Measurements from ENCODE around the gene COMTD1. TPM values are rescaled to one million over a fixed set of nuclear protein-coding genes. Genes with fewer than 3 reads are reported as not detected.

COMTD1 gene
- 4.5 TPM for polyA plus RNA-seq (2013)

DNA sequence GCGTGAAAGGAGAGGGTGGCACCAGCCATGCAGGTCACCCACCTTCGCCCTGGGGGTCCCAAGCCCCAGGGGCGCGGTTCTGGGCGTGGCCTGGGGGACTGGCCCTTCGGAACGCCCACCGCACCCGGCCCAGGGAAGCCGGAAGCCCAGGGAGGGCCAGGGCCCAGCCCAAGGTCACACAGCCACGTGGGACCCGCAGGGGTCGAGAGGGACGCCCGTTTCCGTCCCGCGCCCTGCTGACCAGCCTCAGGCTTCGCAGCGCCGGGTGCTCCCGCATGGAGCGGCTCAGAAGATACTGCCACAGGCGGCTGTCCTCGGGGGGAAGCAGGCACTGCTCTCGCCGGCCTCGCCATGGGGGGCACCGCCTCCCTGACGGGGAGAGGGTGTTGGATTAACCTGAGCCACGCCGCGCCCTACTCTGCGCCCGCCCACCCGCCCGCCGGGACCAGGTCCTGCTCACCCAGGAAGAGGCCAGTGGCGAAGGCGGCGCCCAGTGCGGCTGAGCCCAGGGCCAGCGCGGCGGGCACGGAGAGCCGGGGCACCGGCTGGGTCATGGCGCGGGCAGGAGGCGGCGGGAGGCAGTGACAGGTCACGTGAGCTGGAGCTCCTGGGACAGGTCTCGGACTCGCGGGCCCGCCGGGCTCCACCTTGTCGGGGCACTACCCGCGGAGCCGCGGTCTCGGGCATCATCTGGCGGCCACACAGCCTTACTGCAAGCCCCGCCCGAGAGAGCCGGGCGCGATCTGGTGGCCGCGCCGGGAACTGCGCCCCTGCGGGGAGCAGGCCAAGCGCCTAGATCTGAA is at the start of gene COMTD1:
COMTD1 (minus strand) TSS at position 583 of the 803 bp plus-strand sequence; CDS start at position 554, 29 bp downstream.
- H3K27ac ChIP-seq (ENCODE audit: insufficient read depth in 1 of 2, low read depth in 1 of 2, low read length in 2 of 2, poor library complexity in 1 of 2, severe bottlenecking in 2 of 2), result peak within 1 kb of the TSS in 1 of 2 experiments; percentile 43
- H3K4me3 ChIP-seq (ENCODE audit: control insufficient read depth in 1 of 7, extremely low read depth in 1 of 7, insufficient read depth in 4 of 7, low read depth in 2 of 7, low read length in 6 of 7), result peak within 1 kb of the TSS; percentile 50 to 86 (median 78)
- peaks cover 4 to 24% (median 20%) of the 10 kb centered on the region in 4 experiments for H3K36me3 ChIP-seq (ENCODE audit: control insufficient read depth in 4 of 4, insufficient read depth in 4 of 4, low read length in 3 of 4)
- peaks cover 0 to 22% (median 16%) of the 10 kb centered on the region in 4 experiments for H3K4me1 ChIP-seq (ENCODE audit: control extremely low read depth in 1 of 4, control insufficient read depth in 4 of 4, insufficient read depth in 4 of 4, low read length in 3 of 4)
- WGBS (ENCODE audit: insufficient coverage), result under 1% methylated on average over 54 of the region's 76 CpGs
- CTCF ChIA-PET, result interaction anchor here (0.6 to 2.7 kb wide), 18 partner anchors 10 to 992 kb away, joined by 3 to 13 read pairs (median 3); partner anchors contain the start of gene VDAC2
- DNase-seq, result peak; percentile 87 to 92 (median 89)
- POLR2A ChIA-PET, result no interaction called here
- H3K9me3 ChIP-seq (ENCODE audit: control extremely low read depth in 1 of 5, control insufficient read depth in 4 of 5, insufficient read depth in 2 of 5, low read depth in 1 of 5, low read length in 4 of 5), result no peaks in the 10 kb centered on the region
- H3K27me3 ChIP-seq (replicated peaks in 2 of 5; ENCODE audit: control insufficient read depth in 4 of 5, insufficient read depth in 5 of 5, low read length in 4 of 5), result no peaks in the 10 kb centered on the region

DNA sequence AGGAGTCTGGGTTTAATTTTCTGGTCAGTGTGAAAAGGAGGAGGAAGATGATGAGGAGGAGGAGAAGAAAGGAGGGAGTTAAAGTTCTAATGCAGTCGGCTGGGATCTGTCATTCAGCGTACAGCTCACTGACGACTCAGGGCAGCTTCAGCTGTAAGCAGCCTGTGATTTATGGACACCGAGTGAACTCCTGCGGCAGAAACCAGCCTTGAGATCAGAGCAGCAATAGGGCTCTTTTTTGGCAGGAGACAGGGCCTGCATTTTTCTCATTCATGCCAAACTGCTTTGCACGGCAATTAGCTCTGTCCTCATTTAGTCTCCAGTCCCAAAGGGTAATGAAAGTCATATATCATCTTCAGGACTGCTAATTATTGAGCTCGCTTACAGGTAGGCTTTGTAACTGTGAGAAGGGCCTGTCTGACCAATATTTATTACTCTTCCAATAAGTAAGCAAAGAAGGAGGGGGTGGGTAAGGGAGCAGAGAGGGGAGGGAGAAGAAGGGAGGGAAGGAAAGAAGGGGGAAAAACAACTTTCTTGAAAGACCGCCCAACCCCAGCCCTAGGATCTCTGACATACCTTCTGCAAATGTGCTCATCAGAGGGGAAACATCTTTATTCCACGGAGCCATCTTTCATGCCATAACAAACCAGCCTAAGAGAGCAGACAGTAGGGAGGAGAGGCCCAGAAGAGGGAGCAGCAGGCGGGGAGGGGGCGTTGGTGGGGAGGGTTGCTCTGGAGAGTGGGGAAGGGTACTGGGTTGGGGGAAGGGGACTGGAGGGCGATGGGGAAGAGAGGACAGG is 48.1 kb upstream of the COMTD1 start:
- H3K36me3 ChIP-seq (ENCODE audit: control insufficient read depth in 4 of 4, insufficient read depth in 4 of 4, low read length in 3 of 4), result no peaks in the 10 kb centered on the region
- H3K4me1 ChIP-seq (ENCODE audit: control extremely low read depth in 1 of 4, control insufficient read depth in 4 of 4, insufficient read depth in 4 of 4, low read length in 3 of 4), result peaks cover 0 to 10% (median 2%) of the 10 kb centered on the region in 4 experiments
- ChIA-PET POLR2A (no interaction called here), CTCF (interaction anchor here (1.7 kb wide), 1 partner anchor 11 kb away, joined by 8 read pairs; no protein-coding TSS in a partner anchor)
- no peaks in the 10 kb centered on the region for H3K9me3 ChIP-seq (ENCODE audit: control extremely low read depth in 1 of 5, control insufficient read depth in 4 of 5, insufficient read depth in 2 of 5, low read depth in 1 of 5, low read length in 4 of 5)
- H3K27me3 ChIP-seq (replicated peaks in 2 of 5; ENCODE audit: control insufficient read depth in 4 of 5, insufficient read depth in 5 of 5, low read length in 4 of 5), result peaks cover 0 to 9% (median 0%) of the 10 kb centered on the region in 5 experiments
- peak in 2 of 3 donors; percentile 49 to 73 for DNase-seq
- H3K4me3 ChIP-seq (ENCODE audit: control insufficient read depth in 1 of 7, extremely low read depth in 1 of 7, insufficient read depth in 4 of 7, low read depth in 2 of 7, low read length in 6 of 7), result no peak overlapping the region
- no peak overlapping the region for H3K27ac ChIP-seq (ENCODE audit: insufficient read depth in 1 of 2, low read depth in 1 of 2, low read length in 2 of 2, poor library complexity in 1 of 2, severe bottlenecking in 2 of 2)
- WGBS (ENCODE audit: insufficient coverage), result 2% methylated on average over 6 of the region's 12 CpGs

DNA sequence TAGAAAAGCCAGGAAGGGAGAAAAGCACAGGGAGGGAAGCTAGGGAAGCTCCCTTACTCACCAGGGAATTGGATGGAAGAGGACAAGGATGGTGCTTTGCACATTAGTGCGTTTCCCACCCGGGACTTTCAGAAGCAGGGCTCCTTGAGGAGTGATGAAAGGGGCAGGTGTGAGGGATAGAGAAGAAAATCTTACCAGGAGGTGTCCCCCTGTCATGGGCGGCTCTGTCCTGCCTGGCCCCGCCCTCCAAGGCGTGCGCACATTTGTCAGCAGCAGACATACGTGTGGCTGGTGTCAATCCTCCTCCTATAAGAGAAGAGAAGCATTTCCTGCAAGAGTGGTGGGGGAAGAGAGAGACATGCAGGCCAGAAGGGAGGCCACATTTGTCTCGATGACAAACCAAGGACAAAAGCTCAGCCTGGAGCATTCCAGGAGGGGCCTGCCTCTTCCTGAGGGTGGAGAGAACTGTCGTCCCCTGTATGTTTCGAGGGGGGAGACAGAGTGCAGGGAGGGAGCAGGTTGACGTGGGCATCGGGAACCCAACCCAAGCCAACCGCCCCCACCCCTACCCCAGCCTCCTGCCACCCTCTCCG is 47.4 kb upstream of the COMTD1 start:
- ChIA-PET POLR2A (no interaction called here), CTCF (interaction anchor here (1.7 kb wide), 1 partner anchor 12 kb away, joined by 8 read pairs; no protein-coding TSS in a partner anchor)

DNA sequence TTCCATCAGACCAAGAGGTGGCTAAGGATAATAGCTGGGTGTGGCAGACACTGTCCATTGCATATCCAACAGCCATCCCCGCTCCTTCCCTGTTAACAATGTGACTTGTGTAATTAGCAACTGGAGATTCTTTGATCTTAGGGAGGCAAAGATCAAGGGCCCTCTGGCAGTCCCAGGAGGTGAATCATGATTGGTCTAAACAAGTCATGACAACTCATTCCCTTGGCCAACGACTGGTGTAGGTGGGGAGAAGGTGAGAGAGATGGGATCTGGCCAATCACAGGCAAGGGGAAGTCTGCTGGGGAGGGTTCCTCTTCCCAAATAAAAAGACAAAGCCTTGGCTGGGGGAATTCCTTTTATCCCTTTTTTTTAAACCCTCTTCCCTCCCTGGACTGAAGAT is 46.2 kb upstream of the COMTD1 start:
- no peaks in the 10 kb centered on the region for H3K9me3 ChIP-seq (ENCODE audit: control extremely low read depth in 1 of 5, control insufficient read depth in 4 of 5, insufficient read depth in 2 of 5, low read depth in 1 of 5, low read length in 4 of 5)
- DNase-seq, result no peak
- H3K4me1 ChIP-seq (ENCODE audit: control extremely low read depth in 1 of 4, control insufficient read depth in 4 of 4, insufficient read depth in 4 of 4, low read length in 3 of 4), result peaks cover 0 to 10% (median 2%) of the 10 kb centered on the region in 4 experiments
- 93% methylated on average over 2 of the region's 2 CpGs for WGBS (ENCODE audit: insufficient coverage)
- H3K36me3 ChIP-seq (ENCODE audit: control insufficient read depth in 4 of 4, insufficient read depth in 4 of 4, low read length in 3 of 4), result no peaks in the 10 kb centered on the region
- ChIA-PET CTCF (interaction anchor here (1.6 kb wide), 1 partner anchor 14 kb away, joined by 4 read pairs; no protein-coding TSS in a partner anchor), POLR2A (no interaction called here)
- peaks cover 0 to 8% (median 0%) of the 10 kb centered on the region in 5 experiments for H3K27me3 ChIP-seq (replicated peaks in 2 of 5; ENCODE audit: control insufficient read depth in 4 of 5, insufficient read depth in 5 of 5, low read length in 4 of 5)
- H3K4me3 ChIP-seq (ENCODE audit: control insufficient read depth in 1 of 7, extremely low read depth in 1 of 7, insufficient read depth in 4 of 7, low read depth in 2 of 7, low read length in 6 of 7), result no peak overlapping the region
- no peak overlapping the region for H3K27ac ChIP-seq (ENCODE audit: insufficient read depth in 1 of 2, low read depth in 1 of 2, low read length in 2 of 2, poor library complexity in 1 of 2, severe bottlenecking in 2 of 2)

More for the DNA sequence above, 47.4 kb upstream of the COMTD1 start:
- Histone ChIP-seq H3K4me3 (ENCODE audit: control insufficient read depth in 1 of 7, extremely low read depth in 1 of 7, insufficient read depth in 4 of 7, low read depth in 2 of 7, low read length in 6 of 7) (no peak overlapping the region), H3K36me3 (ENCODE audit: control insufficient read depth in 4 of 4, insufficient read depth in 4 of 4, low read length in 3 of 4) (no peaks in the 10 kb centered on the region), H3K9me3 (ENCODE audit: control extremely low read depth in 1 of 5, control insufficient read depth in 4 of 5, insufficient read depth in 2 of 5, low read depth in 1 of 5, low read length in 4 of 5) (no peaks in the 10 kb centered on the region), H3K4me1 (ENCODE audit: control extremely low read depth in 1 of 4, control insufficient read depth in 4 of 4, insufficient read depth in 4 of 4, low read length in 3 of 4) (peaks cover 0 to 10% (median 2%) of the 10 kb centered on the region in 4 experiments), H3K27ac (ENCODE audit: insufficient read depth in 1 of 2, low read depth in 1 of 2, low read length in 2 of 2, poor library complexity in 1 of 2, severe bottlenecking in 2 of 2) (no peak overlapping the region), H3K27me3 (replicated peaks in 2 of 5; ENCODE audit: control insufficient read depth in 4 of 5, insufficient read depth in 5 of 5, low read length in 4 of 5) (peaks cover 0 to 9% (median 0%) of the 10 kb centered on the region in 5 experiments)
- DNase-seq, result no peak
- 61% methylated on average over 7 of the region's 14 CpGs for WGBS (ENCODE audit: insufficient coverage)

DNA sequence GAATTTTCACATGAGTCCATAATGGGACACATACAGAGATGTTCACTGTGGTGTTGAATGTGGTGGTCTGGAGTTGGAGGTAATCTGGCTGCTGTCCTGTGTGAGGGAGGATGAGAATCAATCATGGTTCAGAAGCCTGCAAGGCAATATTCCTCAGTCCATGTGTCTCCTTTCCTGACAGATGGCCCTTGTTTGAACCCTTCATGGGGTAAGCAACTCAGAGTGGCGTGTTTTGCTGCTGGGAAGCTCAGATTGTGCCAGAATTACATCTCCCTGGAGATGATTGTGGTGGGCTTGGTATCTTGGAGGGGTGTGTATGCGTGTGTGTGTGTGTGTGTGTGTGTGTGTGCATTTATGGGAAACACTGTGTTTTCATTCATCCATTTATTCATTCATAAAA is 44.5 kb upstream of the COMTD1 start:
- H3K4me1 ChIP-seq (ENCODE audit: control extremely low read depth in 1 of 4, control insufficient read depth in 4 of 4, insufficient read depth in 4 of 4, low read length in 3 of 4), result peaks cover 0 to 23% (median 6%) of the 10 kb centered on the region in 4 experiments
- peaks cover 0 to 7% (median 0%) of the 10 kb centered on the region in 5 experiments for H3K27me3 ChIP-seq (replicated peaks in 2 of 5; ENCODE audit: control insufficient read depth in 4 of 5, insufficient read depth in 5 of 5, low read length in 4 of 5)
- no peak overlapping the region for H3K27ac ChIP-seq (ENCODE audit: insufficient read depth in 1 of 2, low read depth in 1 of 2, low read length in 2 of 2, poor library complexity in 1 of 2, severe bottlenecking in 2 of 2)
- H3K4me3 ChIP-seq (ENCODE audit: control insufficient read depth in 1 of 7, extremely low read depth in 1 of 7, insufficient read depth in 4 of 7, low read depth in 2 of 7, low read length in 6 of 7), result no peak overlapping the region
- no peaks in the 10 kb centered on the region for H3K36me3 ChIP-seq (ENCODE audit: control insufficient read depth in 4 of 4, insufficient read depth in 4 of 4, low read length in 3 of 4)
- POLR2A ChIA-PET, result no interaction called here
- WGBS (ENCODE audit: insufficient coverage), result 100% methylated on average over 1 of the region's 2 CpGs
- CTCF ChIA-PET, result interaction anchor here (1.6 kb wide), 1 partner anchor 13 kb away, joined by 4 read pairs; no protein-coding TSS in a partner anchor
- H3K9me3 ChIP-seq (ENCODE audit: control extremely low read depth in 1 of 5, control insufficient read depth in 4 of 5, insufficient read depth in 2 of 5, low read depth in 1 of 5, low read length in 4 of 5), result no peaks in the 10 kb centered on the region
- no peak for DNase-seq

DNA sequence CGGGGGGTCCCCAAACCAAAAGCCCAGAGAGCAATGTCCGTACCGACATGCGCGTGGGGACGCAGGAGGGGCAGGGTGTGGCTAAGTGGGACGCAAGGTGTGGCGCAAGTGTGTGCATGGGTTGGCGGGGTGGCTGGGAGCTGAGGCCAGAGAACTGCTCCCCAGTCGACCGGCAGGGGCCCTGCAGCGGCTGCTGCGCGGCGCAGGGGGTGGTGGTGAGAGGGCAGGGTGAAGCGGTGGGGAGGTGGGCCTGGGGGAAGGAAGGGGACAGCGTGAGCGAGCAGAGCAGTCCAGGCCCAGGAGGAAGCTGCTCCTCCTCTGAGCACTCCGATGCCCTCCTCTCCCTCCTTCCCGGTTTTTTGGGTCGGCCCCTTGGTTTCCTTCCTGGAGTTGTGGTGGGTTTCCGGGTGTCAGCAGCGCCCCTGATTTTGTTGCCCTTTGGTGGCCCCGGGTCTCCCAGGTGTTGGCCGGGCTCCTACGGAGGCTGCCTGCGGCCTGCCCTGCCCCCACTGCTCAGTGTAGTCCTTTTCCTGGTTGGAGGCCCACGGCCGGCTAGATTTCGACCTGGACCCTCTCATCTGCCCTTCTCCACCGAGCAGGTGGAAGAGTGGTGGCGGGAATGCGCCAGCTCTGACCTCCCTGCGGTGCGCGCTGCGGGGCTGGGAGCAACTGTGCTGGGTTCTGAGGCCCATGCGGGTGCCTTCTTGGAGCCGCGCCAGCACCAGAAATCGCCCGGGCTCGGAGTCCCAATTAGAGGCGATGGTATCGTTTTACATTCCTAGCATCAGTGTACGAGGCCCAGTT is 40.5 kb upstream of the COMTD1 start:
- no peaks in the 10 kb centered on the region for H3K9me3 ChIP-seq (ENCODE audit: control extremely low read depth in 1 of 5, control insufficient read depth in 4 of 5, insufficient read depth in 2 of 5, low read depth in 1 of 5, low read length in 4 of 5)
- WGBS (ENCODE audit: insufficient coverage), result 64% methylated on average over 29 of the region's 46 CpGs
- peak overlapping the region in 5 of 7 experiments; percentile 10 to 63 (median 25) for H3K4me3 ChIP-seq (ENCODE audit: control insufficient read depth in 1 of 7, extremely low read depth in 1 of 7, insufficient read depth in 4 of 7, low read depth in 2 of 7, low read length in 6 of 7)
- peaks cover 0 to 13% (median 4%) of the 10 kb centered on the region in 4 experiments for H3K4me1 ChIP-seq (ENCODE audit: control extremely low read depth in 1 of 4, control insufficient read depth in 4 of 4, insufficient read depth in 4 of 4, low read length in 3 of 4)
- no peaks in the 10 kb centered on the region for H3K27me3 ChIP-seq (replicated peaks in 2 of 5; ENCODE audit: control insufficient read depth in 4 of 5, insufficient read depth in 5 of 5, low read length in 4 of 5)
- no peaks in the 10 kb centered on the region for H3K36me3 ChIP-seq (ENCODE audit: control insufficient read depth in 4 of 4, insufficient read depth in 4 of 4, low read length in 3 of 4)
- ChIA-PET CTCF (no interaction called here), POLR2A (no interaction called here)
- H3K27ac ChIP-seq (ENCODE audit: insufficient read depth in 1 of 2, low read depth in 1 of 2, low read length in 2 of 2, poor library complexity in 1 of 2, severe bottlenecking in 2 of 2), result no peak overlapping the region
- peak in 2 of 3 donors; percentile 39 to 56 for DNase-seq
